ENCODE results near the gene TMEM179.
A peak's percentile ranks its signal among the peaks of the same experiment; 100 is the strongest.

The TMEM179 gene

DNA sequence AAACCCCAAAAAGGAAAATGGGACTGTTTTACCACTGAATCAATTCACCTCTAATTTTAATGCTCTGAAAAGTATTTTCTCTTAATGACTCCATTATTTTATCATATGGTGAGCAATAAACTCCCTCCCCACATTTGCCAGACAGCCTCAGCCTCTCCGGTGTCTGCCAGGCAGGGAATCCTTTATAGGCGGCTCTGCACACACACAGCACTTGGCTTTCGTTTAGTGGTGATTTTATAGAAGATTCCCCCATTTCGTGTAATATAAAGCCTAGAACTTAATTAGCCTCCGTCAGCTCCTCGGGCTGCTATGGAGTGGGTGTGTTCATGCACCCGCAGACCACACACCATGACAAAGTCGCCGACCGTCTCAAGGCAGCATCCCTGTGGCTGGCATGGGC, 35.1 kb downstream of the TMEM179 start:
- no peak for DNase-seq (ENCODE audit: low read depth)

DNA sequence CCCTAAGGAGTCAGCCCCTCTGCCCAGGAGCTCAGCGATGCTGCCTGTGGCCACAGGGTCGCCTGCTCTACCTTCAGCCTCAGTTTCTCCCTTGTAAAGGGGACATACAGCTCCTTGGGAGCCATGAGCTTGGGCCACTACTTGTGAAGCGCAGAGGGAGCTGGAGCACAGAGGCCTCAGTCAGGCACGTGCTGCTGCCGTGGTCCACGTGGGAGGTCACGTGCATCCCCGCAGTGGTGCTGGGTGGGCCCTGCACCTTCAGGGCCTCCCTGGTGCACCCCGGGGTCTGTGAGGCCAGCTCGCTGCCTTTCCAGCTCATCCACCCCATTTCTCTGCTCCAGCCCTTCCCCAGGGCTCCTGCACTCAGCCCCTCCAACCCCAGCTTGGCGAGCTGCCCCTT, 36.0 kb downstream of the TMEM179 start:
- DNase-seq (ENCODE audit: low read depth), result no peak

DNA sequence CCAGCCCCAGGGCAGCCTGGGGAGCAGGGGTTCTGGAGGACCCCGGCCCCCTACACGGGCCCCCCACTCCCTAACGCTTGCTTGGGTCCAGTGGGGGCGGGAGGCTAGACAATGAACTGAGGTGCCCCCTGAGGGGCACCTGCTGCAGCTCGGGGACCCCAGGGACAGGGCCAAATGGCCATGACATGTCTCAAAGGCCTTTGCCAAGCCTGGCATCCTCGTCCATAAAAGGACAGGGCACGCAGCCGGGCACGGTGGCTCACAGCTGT, 36.7 kb downstream of the TMEM179 start:
- DNase-seq (ENCODE audit: low read depth), result no peak

DNA sequence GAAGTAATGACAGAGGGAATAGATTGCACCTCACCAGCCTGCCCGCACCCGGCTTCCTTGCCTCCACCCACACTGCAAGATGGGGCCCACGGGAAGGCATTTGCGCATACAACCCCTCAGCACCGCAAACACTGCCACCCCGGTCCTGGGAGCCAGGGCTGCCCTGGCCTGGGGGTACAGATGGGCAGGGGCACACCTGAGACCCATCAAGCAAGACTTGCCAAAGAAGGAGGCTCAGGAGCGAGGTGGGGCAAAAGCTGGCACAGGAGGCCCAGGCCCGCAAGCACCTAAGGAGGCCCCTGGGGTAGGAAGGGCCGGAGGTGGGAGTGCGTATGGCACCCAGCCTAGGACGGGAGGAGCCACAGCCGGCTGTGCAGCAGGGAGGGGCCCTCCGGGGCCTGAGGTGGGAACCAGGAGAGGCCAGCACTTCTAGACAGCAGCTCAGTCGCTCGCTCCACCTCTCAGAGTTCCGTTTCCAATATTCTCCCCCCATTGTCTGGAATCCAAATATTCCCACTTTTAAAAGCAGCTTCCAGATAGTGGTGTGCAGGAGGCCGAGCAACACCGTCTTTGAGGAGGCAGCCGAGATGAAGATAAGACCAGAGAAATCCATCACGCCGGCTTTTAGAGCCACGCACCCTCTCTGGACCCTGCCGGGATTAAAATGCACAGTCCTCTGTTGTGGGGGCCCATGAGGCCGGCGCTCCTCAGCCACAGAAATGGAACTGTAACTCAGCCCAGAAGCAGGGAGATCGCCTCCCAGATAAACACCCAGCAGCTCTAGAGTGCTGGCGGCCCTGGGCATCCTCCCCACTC, 37.2 kb downstream of the TMEM179 start:
- no peak for DNase-seq (ENCODE audit: low read depth)

DNA sequence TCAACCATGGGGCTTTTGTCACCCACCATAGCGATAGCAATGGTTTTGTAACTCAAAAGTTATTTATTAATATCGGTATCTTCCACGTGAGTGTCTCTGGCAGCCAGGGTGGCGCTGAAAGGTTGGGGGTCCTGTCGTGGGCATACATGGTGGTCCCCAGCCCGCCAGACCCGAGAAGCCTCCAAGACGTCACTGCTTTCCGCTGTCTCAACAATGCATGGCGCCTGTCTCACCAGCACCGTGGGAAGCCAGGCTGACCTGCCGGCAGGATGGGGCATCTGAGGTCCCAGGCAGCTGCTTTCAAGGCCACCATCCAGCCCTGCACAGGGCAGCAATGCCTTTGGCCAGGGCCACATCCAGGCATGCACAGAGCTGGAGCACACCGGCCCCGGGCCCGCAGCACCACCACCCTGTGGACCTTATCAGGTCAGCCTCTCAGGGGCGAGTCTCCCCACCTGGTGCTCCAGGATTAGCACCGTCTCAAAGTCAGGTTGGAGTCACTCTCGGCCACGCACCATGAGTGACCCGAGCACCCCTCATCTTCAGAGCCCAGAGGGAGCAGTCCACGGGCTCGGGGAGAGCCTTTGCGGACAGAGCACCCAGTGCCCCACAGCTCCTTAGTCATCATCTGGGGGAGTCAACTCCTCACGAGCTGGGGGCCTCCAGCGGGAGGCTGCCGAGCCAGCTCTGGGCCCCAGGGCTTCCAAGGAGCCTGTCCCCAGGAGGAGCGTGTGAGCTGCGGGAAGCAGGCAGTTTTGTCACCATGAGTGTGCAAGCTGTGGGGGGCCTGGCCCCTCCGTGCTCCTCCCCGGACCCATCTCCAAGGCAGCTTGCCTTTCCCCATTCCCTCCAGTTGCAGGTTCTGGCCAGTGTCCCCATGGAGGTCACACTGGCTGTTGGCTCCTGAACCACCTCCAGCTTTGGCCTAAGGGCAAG, 39.6 kb downstream of the TMEM179 start:
- no peak for DNase-seq (ENCODE audit: low read depth)

DNA sequence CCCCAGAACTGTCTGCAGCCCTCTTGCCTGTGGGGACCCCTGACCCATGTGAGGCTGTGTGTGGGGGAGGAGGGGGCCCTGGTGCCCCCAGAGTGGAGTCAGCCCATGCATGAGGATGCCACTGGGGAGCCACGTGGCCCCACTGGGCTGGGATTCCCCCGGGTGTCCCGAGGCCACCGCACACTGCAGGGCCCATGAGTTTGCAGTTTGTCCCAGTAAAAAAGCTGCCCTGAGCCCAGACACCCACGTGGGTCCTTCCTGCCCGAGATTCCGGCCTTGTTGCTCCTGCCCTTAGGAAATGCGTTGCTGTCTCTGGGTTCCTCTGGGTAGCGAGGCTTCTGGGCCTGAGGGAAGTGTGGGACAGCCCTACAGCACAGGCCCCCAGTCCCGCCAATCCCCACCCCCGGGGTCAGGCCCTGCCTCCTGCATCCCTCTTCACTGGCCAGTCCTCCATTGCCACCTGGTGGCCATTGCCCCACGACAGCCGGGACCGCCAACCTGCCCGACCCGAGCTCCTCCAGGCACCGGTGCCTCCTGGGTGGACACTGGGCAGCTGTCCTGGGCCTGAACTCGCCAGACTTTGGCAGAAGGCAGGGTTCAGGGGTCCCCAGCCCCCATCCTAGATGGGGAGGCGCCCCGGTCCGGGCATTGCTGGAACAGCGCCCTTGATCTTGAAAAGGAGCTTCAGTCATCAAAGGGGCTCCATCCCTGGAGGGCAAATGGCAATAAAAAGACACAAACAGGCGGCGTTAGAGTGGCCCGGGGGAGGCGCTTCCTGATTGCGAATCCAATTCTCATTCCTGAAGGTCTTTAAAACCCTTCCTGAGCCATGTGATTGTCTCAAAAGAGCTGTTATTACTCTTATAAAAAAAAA, 40.6 kb downstream of the TMEM179 start:
- peak; percentile 26 for DNase-seq (ENCODE audit: low read depth)

DNA sequence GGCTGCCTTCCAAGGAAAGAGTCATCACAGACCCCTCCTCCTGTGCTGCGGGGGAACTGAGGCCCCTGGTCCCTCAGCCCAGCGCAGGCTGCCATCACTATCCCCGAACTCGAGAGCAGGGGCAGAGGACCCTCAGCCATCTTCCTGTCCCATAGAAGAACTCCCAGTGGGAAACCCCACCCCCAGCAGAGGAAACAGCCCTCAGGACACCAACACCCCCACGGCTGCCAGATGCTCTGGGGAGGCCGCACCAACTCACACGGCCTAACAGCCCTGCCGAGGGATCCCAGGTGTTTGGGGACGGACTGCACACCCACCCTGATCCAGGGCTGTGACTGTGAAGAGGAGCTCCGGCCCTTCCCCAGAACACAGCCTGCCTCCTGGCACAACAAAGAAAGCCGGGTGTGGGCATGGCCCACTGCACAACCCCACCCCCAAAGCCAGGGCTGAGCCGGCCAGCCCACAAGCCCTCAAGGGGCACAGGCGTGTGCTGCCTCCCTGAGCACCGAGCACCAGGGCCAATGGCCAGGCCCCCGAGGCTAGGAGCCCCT, 41.3 kb downstream of the TMEM179 start:
- DNase-seq (ENCODE audit: low read depth), result no peak

DNA sequence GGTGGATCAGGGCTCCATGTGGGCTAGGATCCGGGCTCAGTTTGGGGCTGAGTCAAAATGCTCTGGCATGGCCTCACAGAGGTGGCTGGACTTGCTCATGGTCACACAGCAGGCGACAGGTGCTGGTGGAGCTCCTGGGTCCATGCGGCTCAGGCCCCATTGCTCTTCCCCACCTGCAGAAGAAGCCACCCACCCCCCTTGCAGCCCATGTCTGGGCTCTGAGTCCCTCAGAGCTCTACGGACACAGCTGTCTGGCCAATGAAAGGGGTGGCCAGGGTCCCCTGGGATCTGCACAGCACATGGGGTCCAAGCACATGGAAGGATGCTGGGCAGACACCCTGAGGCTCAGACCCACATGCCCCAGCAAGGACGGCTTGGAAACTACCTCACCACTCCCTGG, 42.0 kb downstream of the TMEM179 start:
- DNase-seq (ENCODE audit: low read depth), result no peak

DNA sequence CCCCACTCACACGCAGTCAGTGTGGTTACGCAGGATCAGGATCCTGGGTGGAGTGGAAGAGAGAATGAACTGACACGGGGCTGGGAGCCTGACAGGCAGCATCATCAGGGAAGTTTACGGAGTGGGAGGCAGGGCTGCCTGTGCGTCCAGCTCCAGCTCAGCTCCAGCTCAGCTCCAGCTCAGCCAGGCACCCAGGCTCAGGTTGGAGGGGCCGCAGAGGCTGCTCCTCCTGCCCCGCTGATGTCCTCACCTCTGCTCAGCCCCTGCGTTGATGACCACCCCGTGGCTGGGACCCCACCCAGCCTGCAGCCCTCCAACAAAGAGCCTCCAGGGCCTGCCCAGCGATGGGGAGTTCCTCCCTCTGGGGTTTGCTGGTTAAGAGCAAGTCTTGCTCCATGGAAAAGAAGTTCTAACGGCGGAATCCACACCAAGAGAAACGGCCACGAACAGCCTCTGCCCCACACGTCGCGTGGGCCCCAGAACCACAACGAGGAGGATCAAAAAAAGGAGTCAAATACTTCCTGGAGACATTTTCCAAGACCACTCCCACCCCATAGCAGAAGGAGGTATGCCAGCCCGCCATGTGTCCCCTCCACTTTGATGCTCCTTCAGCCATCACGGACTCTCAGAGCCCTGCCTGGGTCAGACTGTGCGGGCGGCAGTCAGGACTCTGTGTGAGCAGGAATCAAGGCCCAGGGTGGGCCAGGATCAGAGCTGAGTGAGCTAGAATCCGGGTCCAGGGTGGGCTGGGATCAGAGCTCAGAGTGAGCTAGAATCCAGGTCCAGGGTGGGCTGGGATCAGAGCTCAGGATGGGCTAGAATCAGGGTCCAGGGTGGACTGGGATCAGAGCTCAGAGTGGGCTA, 42.7 kb downstream of the TMEM179 start:
- DNase-seq (ENCODE audit: low read depth), result no peak

DNA sequence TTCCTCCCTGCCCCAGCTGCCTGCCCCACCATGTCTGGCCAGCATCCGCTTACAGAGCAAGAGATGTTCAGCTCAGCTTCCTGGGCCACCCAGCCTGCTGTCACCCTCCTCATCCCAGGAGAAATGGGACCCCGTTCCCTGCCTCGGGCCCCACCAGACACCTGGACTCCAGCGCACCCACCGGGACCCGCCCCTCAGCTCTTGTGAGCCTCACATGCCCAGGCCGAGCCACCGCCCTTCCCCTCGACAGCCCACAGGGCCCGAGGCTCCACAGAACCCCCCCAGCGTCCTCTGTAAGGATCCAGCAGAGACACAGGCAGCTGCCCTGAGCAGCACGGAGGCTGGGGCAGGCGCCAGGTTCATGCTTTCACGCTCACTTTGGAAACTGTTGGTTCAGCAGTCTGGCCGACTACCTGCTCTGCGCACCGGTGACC, 43.4 kb downstream of the TMEM179 start:
- no peak for DNase-seq (ENCODE audit: low read depth)

DNA sequence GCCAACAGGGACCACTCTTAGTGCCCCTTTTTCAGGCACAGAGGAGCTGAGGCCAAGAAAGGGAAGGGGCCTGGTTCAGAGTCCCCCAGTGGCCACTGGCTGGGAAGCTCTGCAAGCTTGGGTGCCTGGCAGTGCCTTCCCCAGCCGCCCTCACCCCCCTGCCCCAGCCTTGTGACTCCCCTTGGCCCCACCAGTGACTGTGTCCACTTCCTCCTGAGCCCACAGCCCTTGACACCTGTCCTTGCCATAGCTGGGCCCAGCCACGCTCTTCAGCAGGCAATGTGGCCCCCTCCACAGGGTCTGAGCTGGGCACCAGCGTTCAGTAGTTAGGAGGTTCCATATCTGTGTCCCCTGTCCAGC, 44.0 kb downstream of the TMEM179 start:
- DNase-seq (ENCODE audit: low read depth), result no peak

DNA sequence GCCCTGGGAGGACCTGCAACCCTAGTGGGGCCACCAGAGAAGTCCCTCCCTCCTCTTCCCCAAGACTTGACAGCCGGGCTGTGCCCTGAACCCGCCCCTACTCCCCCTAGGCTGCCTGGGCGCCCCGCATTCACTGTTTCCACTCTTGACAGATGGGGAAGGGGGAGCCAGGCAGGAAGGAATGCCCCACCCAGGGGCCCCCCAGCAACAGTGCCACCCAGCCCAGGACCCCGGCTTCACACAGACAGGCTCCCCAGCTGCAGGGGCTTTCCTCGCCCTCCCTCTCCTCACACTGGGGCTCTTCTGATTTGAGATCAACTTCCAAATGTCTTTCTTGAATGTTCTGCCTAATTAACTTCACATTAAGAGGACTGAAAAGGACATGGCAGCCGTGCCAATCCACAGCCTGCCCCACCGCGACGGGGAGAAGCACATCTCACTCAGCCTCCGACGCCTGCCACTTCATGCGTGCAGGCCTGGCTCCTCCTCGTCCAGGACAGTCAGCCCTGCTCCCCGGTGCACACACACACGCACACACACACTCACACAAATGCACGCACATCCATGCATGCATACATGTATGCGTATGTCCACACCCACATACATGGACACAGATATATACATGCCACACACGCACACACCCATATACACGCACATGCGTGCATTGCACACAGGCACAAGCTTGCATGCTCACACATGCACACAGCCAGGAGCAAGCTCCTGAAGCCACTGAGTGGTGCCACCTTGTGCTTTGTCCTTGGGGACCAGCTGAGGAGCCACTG, 44.6 kb downstream of the TMEM179 start:
- DNase-seq (ENCODE audit: low read depth), result no peak

DNA sequence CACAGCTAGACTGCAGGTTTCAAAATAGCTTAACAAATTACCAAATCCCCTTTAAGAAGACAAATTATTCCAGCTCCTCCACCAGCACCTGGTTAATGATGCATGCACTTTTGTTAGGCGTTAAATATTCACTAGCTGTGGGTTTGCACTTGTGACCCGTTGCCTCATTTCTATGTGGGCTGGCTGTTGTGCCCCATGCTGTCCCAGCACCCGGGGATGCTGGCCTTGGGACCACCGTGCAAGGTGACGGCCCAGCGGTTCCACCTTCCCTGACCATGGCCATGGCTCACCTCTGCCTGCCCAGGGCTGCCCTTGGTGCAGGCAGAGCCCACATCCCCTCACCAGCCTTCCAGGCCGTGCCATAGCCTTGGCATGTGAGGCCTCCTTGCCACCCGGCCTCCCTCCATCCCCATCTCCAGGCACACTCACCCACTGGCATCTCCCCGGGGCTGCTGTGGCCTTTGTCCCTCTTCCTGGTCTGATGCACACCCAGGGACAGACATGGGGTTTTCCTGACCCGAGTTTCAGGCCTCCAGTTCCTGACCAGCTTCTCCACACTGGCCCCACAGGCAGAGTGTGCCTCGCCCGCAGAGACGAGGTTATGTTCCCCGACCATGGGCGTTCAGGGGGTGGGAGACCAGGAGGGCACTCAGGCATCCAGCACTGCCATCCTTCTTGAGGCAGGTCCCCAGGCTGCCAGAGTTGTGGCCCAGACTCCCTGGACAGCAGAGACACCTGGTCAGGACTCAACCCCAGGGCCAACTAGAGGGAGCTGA, 45.4 kb downstream of the TMEM179 start:
- DNase-seq (ENCODE audit: low read depth), result no peak

DNA sequence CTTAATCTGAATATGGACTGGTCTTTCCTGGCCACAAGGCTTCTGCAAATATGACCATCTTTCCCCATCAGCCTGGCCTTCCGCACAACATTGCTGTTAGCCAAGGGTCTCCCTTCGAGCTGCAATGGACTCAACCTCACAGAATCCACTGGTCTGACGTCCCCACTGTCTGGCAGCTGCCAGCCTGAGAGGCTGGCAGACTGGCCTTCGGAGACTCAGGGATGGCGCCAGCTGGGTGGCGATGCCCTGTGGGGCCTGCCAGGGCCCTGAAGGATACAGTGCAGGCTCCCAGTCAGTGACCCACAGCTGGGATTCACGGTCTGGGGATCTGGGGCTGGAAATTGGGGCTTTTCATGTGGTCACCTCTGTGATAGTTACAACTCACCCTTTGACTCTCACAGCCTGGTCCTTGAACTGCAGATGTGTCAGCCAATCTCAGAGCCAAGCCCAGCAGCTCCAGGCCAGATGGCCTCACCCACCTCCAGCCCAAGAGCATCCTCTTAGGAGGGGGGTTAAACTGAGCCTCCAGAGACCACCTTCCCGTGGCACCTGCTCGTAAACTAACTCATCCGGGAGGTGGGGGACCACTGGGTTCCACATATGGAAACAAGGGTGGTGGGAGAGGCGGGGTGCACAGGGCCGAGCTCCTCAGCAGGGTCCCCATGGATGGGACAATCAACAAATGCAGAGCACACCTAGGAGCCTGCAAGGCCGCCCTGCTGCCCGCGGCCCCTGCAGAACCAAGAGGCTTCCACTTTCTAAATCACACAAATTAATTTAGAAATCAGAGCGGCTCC, 46.1 kb downstream of the TMEM179 start:
- DNase-seq (ENCODE audit: low read depth), result no peak

DNA sequence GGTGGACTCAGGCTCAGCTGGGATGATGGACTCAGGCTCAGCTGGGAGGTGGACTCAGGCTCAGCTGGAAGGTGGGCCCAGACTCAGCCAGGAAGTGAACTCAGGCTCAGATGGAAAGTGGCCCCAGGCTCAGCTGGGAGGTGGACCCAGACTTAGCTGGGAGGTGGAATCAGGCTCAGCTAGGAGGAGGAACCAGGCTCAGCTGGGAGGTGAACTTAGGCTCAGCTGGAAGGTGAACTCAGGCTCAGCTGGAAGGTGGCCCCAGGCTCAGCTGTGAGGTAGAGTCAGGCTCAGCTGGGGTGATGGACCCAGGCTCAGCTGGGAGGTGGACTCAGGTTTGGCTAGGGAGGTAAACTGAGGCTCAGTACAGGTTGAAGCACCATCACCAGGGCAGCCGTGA, 46.8 kb downstream of the TMEM179 start:
- no peak for DNase-seq (ENCODE audit: low read depth)

DNA sequence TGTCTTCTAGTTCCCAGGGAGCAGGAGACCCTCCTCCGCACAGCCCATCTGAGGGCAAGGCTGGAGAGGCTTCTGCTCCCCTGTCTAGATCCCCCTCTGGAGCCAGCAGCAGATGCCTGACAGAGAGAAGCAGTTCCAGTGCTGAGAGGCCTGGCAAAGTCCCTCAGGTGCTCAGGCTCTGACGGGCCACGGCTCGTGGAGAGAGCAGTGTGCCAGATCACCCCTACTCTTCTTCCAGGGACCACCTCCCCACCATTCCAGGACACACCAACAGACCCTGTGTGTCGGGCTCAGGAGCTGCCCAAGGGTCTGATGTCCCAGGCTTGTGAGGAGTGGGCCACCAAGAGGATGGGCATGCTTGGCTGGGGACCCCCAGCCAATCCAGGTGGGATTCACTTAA, 47.5 kb downstream of the TMEM179 start:
- no peak for DNase-seq (ENCODE audit: low read depth)

DNA sequence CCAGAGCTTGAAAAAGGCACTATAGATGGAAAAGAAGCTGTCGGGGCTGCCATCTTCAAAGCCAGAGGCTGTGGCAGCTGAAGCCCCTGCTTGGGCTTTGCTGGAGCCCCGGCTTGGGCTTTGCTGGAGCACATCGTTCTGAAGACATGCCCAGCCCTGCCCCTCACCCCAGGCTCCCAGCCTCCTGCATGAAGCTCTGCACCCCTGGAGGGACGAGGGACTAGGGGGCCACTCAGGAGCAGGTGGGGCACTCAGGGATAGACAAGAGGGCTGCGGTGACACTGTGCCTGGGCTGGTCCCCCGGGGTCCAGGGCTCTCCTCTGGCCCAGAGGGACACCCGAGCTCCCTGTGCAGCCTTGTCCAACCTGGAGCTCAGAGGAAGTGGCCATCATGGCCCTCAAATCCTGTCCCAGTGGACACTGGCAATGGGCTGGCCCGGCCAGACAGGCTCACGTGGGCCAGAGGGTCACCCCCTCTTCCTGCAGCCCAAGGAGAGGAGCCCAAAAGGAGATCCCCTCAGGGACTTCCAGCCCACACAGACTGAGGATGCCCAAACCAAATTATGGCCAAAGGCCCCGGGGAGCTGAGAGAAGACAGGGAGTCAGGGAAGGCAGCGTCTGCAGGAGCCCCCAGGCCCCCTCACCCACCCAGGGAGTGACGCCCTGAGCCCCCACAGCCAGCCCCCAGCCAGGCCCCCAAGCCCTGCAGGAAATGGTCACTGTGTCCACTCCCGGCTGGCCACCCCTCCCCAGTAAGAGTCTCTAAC, 48.1 kb downstream of the TMEM179 start:
- DNase-seq (ENCODE audit: low read depth), result no peak

Measured in fibroblast of the conjunctiva (primary cell).